H1 (cell line): ENCODE measurements around the gene ROR1.

Source experiments
- ATF2 ChIP-seq: IDR thresholded peaks from 2 replicates; pipeline ENCODE4 v1.6.1; 2012; ENCODE audit warnings: low read length, inconsistent platforms
- CBX8 ChIP-seq: fragments of 300-800, 300-1000 bp; sonication (generic); IDR thresholded peaks from 2 replicates; pipeline ENCODE4 v1.7.1; 2016; ENCODE audit warnings: low read depth, low read length, borderline replicate concordance
- EP300 ChIP-seq, 2 experiments: IDR thresholded peaks; 1 replicate in 1 of 2; 2 replicates in 1 of 2; pipeline ENCODE4 v1.6.1; 2011 to 2012; ENCODE audit warnings: low read depth in 2 of 2, low read length in 2 of 2, mild to moderate bottlenecking in 2 of 2, borderline replicate concordance in 1 of 2, inconsistent platforms in 1 of 2, moderate library complexity in 1 of 2
- GABPA ChIP-seq: IDR thresholded peaks from 2 replicates; pipeline ENCODE4 v1.6.1; 2011; ENCODE audit warnings: mild to moderate bottlenecking, low read length, moderate library complexity, borderline replicate concordance; ENCODE audit not compliant: insufficient read depth
- NRF1 ChIP-seq: IDR thresholded peaks from 2 replicates; pipeline ENCODE4 v1.6.1; 2011; ENCODE audit warnings: mild to moderate bottlenecking, low read depth, low read length, improper control_type of control experiment
- POLR2A ChIP-seq, 2 experiments: IDR thresholded peaks; 1 replicate in 1 of 2; 2 replicates in 1 of 2; pipeline ENCODE4 v1.6.1; 2011; ENCODE audit warnings: low read depth in 2 of 2, low read length in 2 of 2, mild to moderate bottlenecking in 2 of 2; ENCODE audit errors: control extremely low read depth in 1 of 2
- RFX5 ChIP-seq: IDR thresholded peaks from 2 replicates; pipeline ENCODE4 v1.6.1; 2011; ENCODE audit warnings: low read depth, low read length, improper control_type of control experiment, borderline replicate concordance
- SP1 ChIP-seq: IDR thresholded peaks from 2 replicates; pipeline ENCODE4 v1.6.1; 2011; ENCODE audit warnings: low read depth, low read length
- SP2 ChIP-seq: IDR thresholded peaks from 2 replicates; pipeline ENCODE4 v1.6.1; 2012; ENCODE audit warnings: mild to moderate bottlenecking, low read length, inconsistent platforms
- SUZ12 ChIP-seq: fragments of 200-600 bp; sonication (generic); IDR thresholded peaks from 2 replicates; pipeline ENCODE4 v1.6.1; 2012; ENCODE audit warnings: mild to moderate bottlenecking, inconsistent platforms, low read length, moderate library complexity, mixed read lengths
- YY1 ChIP-seq: IDR thresholded peaks from 2 replicates; pipeline ENCODE4 v1.6.1; 2011; ENCODE audit warnings: low read depth, mild to moderate bottlenecking, low read length
- ZNF274 ChIP-seq: IDR thresholded peaks from 2 replicates; pipeline ENCODE4 v1.7.0; 2012; ENCODE audit warnings: low read length, borderline replicate concordance; ENCODE audit errors: extremely low read depth
- TF ChIP-seq, protein P1 (sequence below), 3 experiments: IDR thresholded peaks; 1 replicate in 2 of 3; 2 replicates in 1 of 3; pipeline versions ENCODE4 v1.5.1 to v1.6.1; 2011; ENCODE audit warnings: low read length in 3 of 3, mild to moderate bottlenecking in 3 of 3, inconsistent platforms in 2 of 3, low read depth in 1 of 3, moderate library complexity in 1 of 3; ENCODE audit not compliant: insufficient read depth in 1 of 3; ENCODE audit errors: control extremely low read depth in 1 of 3

DNA sequence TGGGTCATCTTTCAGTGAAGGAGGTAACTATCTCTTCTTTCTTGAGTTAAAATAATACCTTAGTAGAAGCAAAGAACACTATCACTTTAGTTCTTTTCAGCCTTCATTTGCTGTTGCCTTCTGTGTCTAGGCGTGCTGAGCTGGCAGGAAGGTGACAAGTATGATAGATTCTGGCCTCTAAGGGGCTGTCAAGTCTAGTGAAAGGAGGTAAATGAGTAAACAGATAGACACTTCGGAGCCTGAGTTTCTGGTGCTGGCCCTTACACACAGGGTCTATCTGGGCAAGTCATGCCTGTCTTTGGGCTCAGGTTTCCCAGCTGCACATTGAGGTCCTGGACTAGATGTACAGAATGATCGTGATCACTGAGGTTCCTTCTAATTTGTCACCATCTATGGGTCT is 89.3 kb downstream of the ROR1 start:
- no peak for TF ChIP-seq EP300 (IDR thresholded peaks at IDR 0.05; ENCODE audit: borderline replicate concordance in 1 of 2, low read depth in 2 of 2, low read length in 2 of 2)
- TF ChIP-seq NRF1, result no peak
- TF ChIP-seq, protein P1, sequence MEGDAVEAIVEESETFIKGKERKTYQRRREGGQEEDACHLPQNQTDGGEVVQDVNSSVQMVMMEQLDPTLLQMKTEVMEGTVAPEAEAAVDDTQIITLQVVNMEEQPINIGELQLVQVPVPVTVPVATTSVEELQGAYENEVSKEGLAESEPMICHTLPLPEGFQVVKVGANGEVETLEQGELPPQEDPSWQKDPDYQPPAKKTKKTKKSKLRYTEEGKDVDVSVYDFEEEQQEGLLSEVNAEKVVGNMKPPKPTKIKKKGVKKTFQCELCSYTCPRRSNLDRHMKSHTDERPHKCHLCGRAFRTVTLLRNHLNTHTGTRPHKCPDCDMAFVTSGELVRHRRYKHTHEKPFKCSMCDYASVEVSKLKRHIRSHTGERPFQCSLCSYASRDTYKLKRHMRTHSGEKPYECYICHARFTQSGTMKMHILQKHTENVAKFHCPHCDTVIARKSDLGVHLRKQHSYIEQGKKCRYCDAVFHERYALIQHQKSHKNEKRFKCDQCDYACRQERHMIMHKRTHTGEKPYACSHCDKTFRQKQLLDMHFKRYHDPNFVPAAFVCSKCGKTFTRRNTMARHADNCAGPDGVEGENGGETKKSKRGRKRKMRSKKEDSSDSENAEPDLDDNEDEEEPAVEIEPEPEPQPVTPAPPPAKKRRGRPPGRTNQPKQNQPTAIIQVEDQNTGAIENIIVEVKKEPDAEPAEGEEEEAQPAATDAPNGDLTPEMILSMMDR (IDR thresholded peaks at IDR 0.05; ENCODE audit: control extremely low read depth in 1 of 3, insufficient read depth in 1 of 3, low read depth in 1 of 3, low read length in 3 of 3), result no peak
- TF ChIP-seq SUZ12, result no peak
- TF ChIP-seq ZNF274, result no peak
- TF ChIP-seq YY1, result no peak
- no peak for TF ChIP-seq SP1
- no peak for TF ChIP-seq GABPA
- TF ChIP-seq SP2, result no peak
- TF ChIP-seq CBX8, result no peak
- TF ChIP-seq POLR2A (IDR thresholded peaks at IDR 0.05; ENCODE audit: control extremely low read depth in 1 of 2, low read depth in 2 of 2, low read length in 2 of 2), result no peak
- TF ChIP-seq ATF2, result no peak
- TF ChIP-seq RFX5, result no peak
